ENCODE results near the gene SLC9A3. TPM values are rescaled to one million over a fixed set of nuclear protein-coding genes. Genes with fewer than 3 reads are reported as not detected.
"Not testable (repeated sequence)": the region's sequence is repeated elsewhere in the genome, so short reads cannot be mapped to it uniquely, and the experiment has no call there.

SLC9A3 gene
- total RNA-seq, 6 experiments from 2014 or later = 0.63 to 1.00 (median 0.74) TPM

GRCh38 chr5:490116-491106 lies 33.8 kb downstream of the SLC9A3 start:
- Mint-ChIP-seq H3K27me3 (ENCODE audit: insufficient read depth) (peaks cover 15% of the 10 kb centered on the region), H3K36me3 (ENCODE audit: low read depth) (no peaks in the 10 kb centered on the region), H3K4me1 (ENCODE audit: low read depth) (no peaks in the 10 kb centered on the region), H3K9me3 (no peaks in the 10 kb centered on the region), H3K27ac (no peak overlapping the region), H3K4me3 (no peak overlapping the region)
- DNase-seq = no peak
- TF ChIP-seq CTCF (IDR thresholded peaks at IDR 0.05) = no peak

- H3K36me3 Mint-ChIP-seq (ENCODE audit: low read depth) = no peaks in the 10 kb centered on the region
- H3K9me3 Mint-ChIP-seq = no peaks in the 10 kb centered on the region
- peaks cover 15% of the 10 kb centered on the region for H3K27me3 Mint-ChIP-seq (ENCODE audit: insufficient read depth)
- no peak overlapping the region for H3K4me3 Mint-ChIP-seq
- H3K4me1 Mint-ChIP-seq (ENCODE audit: low read depth) = no peaks in the 10 kb centered on the region
- TF ChIP-seq CTCF (IDR thresholded peaks at IDR 0.05) = no peak
- DNase-seq = no peak
- no peak overlapping the region for H3K27ac Mint-ChIP-seq
These were observed 34.6 kb downstream of the SLC9A3 start for GRCh38 chr5:489689-490080.

- Mint-ChIP-seq H3K9me3 (no peaks in the 10 kb centered on the region), H3K36me3 (ENCODE audit: low read depth) (no peaks in the 10 kb centered on the region), H3K4me1 (ENCODE audit: low read depth) (no peaks in the 10 kb centered on the region), H3K27ac (no peak overlapping the region), H3K27me3 (ENCODE audit: insufficient read depth) (peaks cover 15% of the 10 kb centered on the region), H3K4me3 (no peak overlapping the region)
- no peak for DNase-seq
- TF ChIP-seq CTCF (IDR thresholded peaks at IDR 0.05) = no peak
These were observed 35.2 kb downstream of the SLC9A3 start for GRCh38 chr5:488744-489688.

GRCh38 chr5:488241-488640 lies 36.0 kb downstream of the SLC9A3 start:
- DNase-seq = no peak
- Mint-ChIP-seq H3K4me3 (no peak overlapping the region), H3K4me1 (ENCODE audit: low read depth) (no peaks in the 10 kb centered on the region)

GRCh38 chr5:486597-486996 lies 37.7 kb downstream of the SLC9A3 start:
- H3K9me3 Mint-ChIP-seq; H3K4me1 Mint-ChIP-seq (ENCODE audit: low read depth); DNase-seq; H3K36me3 Mint-ChIP-seq (ENCODE audit: low read depth); H3K4me3 Mint-ChIP-seq; H3K27me3 Mint-ChIP-seq (ENCODE audit: insufficient read depth); H3K27ac Mint-ChIP-seq: not testable (repeated sequence)

More at GRCh38 chr5:488241-488640, 36.0 kb downstream of the SLC9A3 start:
- Mint-ChIP-seq H3K36me3 (ENCODE audit: low read depth) (no peaks in the 10 kb centered on the region), H3K27ac (no peak overlapping the region), H3K27me3 (ENCODE audit: insufficient read depth) (peaks cover 12% of the 10 kb centered on the region), H3K9me3 (no peaks in the 10 kb centered on the region)
- TF ChIP-seq CTCF (IDR thresholded peaks at IDR 0.05) = no peak
